GM19025 (cell line): ENCODE results near the gene TMEM82.

Experiments
- ATAC-seq: cut with Tn5 transposase; IDR thresholded peaks from one replicate; pipeline ENCODE4 v1.9.1; 2021; ENCODE audit warnings: mild to moderate bottlenecking, low read depth, moderate library complexity; ENCODE audit not compliant: unreplicated experiment

The TMEM82 gene

DNA sequence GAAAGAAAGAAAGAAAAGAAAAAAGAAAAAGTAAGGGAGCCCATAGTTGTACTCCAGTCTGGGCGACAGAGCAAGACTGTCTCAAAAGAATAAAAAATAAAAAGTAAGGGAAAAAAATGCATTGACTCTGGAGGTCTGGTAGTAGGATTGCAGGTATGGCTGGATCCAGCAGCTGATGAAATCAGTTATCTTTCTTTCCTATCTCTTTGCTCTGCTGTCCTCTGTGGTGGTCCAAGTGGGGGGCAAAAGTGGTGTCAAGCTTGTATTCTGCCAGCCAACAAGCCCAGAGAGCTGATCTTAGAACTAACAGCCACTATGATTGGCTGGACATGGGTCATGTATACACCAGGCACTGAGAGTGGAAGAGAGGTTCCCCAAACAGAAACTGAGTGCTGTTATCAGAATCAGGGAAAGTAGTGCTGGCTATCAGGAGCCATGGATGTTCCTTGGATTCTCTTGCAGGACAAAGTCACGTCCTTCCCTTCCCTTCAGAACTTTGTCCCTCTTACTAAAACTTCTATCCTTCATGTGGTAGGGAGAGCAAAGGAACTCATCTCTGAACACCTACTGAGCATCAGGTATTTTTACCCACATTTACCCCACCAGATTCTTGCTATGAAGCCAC, 12.8 kb downstream of the TMEM82 start:
- ATAC-seq = no peak

DNA sequence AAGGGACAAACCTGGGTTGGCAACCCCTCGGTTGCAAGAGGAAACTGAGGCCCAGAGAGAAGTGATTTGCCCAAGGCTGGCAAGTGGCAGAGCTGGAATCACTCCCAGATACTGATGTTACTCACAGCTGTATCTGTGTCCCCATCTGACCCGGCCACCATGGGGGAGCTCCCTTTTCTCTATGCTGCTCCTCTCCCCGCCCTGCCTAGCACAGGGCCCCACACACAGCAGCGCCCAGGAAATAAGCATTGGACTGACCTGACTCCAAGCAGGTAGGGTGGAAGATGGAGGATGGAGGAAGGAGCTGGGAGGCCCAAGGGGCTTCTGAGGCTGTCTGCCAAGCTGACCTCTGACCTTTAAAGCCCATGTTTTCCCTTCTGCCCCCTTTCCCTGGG, 13.3 kb downstream of the TMEM82 start:
- ATAC-seq = no peak

DNA sequence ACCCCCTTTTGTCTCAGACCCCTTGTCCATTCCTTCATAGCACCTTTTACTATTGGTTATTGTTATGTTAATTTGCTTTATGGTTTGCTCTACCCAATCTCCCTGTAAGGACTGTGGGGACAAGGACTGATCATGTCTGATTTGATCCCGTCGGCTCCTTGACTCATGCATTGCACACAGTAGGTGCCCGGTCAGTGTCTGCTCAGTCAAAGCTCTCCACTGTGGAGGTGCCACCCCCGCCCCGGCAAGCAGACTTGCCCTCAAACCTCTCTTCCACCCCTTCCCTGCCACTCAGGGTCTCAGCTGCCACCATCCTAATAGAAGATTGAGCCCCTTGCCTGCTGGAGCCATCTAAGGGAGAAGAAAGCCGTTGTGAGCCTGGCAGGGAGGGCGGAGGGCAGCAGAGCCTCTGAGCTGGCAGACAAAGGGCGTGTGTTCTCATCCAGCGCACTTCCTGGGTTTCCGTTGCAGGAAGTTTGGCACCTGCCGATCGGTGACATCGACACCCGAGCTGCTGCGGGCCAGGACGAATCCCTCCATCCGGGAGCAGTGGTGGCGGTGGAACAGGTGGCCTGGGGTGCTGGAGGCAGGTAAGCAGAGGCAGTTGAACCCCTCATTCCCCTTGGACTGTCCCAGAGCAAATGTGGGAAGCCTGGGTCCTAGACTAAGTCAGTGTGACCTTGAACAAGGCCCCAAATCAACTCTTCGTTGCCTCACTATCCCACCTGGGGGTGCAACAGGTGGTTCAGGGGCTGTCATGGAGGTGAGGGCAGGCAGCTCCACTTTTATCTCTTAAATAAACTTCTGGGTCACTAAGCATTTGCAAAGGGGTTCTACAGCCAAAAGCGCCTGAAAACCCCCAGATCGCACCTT, 14.1 kb downstream of the TMEM82 start:
- no peak for ATAC-seq

DNA sequence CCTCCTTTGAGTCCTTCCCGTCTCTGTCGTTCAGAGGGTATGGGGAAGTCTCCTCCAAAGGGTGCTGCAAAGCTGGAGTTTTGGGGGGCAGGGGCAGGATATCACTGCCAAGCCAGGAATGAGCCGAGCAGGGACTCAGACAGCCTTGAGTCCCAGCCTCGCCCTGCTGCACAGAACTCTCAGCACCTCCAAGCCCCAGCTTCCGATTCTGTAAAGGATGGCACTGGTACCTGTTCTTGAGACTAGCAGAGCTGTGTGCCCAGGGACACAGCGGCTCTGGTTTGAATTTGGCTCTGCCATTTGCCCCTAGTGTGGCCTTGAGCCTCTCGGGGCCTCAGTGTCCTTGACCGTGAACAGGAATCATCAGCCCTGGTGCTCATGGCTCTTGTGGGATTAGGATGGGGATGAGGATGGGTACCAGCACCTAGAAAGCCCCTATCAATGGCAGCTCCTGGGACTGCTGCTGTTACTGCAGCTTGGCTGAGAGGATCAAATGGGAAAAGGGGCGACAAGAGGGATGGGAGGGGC, 14.8 kb downstream of the TMEM82 start:
- ATAC-seq = no peak

DNA sequence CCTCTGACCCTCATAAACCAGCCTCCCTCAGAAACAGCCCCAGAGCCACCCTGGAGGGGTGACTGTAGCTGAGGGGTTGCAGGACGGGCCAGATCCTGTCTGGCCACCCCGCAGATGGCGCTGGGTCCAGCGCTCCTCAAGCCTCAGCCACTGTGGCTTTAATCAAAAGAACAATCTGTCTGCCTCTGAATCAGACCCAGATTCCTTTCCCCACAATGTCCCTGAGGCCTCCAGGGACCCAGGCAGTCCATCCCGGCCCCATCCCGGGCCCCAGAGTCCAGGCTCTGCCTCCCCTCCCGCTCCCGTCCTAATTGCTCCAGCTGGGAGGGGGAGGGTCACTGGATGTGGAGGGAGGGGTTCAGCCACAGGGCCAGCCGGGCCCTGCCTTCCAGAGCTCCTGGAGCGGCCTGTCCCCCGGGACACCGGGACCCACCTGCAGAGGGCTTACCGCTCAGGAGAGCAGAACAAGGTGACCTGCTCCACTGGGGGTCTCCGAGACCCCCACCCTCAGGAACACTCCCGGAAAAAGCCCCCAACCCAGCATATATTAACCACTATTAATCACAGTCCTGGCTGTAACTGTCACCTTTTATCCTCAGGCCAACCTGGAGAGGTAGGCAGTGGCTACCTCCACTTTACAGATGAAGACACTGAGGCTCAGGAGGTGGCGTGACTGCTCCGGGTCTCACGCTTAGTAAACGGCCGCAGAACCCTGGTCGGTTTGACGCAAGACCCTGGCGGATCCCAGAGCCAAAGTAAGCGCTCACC, 15.5 kb downstream of the TMEM82 start:
- ATAC-seq = no peak

DNA sequence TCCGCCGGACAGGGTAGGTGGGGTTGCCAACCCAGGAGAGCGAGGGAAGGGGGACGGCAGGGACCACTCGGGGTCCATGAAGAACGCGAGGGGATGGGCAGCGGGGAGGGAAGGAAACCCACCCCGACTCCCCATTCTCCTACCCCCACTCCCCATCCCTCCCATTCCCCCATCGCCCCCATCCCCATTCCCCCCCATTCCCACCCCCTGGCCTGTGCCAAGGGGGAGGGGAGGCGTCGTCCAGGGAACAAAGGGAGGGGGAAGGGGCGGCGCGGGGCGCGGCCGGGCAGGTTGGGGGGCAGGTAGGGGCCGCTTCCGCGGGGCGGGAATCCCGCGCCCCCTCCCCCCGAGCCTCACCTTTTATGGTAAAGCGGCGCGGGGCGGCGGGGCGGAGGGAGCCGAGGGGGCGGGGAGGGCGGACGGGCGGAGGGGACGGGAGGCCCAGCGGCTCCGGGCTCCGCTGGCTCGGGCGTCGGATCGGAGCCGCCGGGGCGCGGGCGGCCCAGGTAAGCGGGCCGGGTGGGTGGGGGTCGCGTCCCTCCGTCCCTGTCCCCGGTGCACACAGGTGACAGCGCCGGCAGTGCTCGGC, 16.1 kb downstream of the TMEM82 start, which contains the start of gene FBLIM1:
Gene FBLIM1, plus strand, starts transcription at position 453 of the 589 bp plus-strand sequence. CDS start 6,189 bp downstream, outside the sequence.
- ATAC-seq = no peak

DNA sequence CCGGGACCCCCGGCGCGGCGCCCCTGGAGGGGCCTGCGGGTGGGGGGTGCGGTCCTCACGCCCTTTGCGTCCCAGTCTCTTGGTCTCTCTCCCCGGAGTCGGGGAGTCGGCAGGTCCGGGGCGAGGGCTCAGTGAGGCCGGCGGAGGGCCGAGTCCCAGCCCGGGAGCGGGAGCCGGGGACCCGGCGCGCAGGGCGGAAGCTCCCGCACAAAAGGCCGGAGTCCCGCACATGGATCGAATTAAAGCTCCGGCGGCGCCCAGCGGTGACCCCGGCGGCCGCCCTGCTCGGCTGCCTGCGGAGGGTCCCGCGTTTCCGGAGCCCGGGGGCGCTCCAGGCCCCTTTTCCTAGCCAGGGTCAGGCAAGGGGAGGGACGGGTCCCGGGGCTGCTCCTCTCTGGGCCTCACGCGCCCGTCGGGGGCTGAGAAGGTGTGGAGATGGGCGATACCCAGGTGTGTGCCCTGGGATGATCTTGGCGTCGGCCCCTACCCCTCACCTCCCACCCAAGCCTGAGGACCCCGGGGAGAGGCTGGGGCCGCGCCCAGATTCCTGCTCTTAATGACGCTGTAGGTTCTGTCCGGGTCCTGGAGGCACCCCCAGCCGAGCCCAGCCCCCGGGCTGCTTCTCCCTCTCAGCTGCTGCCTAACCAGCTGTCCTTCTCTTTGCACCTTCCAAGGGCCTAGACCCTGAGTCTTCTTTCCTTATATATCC, 16.8 kb downstream of the TMEM82 start:
- ATAC-seq = no peak

DNA sequence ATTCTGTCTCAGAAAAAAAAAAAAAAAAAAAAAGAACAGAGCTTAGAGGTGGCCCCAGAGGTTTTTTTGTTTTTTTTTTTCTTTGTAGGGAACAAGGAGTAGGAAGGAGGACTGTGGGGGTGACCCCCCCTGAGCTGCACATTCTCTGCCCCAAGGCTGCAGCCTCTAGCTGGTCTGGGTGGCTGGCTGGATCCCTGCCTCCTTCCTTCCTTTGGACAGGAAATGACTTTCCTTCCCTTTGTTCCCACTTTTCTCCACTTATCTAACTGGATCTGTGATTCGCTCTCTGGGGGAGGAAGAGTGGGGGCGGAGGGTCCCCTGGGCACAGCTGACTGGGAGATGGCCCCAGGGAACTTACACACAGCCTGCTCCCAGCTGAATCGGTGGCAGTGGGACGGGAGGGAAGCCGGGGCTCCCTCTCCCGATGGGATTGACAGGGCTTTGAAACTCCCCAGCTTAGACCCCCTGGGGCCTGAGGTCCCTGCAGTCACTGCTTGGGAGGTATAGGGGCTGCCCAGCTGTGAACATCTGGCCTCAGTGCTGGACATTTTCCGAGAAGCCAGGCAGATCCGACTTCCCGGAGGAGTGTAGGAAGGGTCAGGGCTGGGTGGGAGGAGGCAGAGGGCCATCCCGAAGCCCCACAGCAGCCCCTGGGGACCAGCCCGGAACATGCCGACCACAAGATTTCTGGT, 18.4 kb downstream of the TMEM82 start:
- no peak for ATAC-seq

DNA sequence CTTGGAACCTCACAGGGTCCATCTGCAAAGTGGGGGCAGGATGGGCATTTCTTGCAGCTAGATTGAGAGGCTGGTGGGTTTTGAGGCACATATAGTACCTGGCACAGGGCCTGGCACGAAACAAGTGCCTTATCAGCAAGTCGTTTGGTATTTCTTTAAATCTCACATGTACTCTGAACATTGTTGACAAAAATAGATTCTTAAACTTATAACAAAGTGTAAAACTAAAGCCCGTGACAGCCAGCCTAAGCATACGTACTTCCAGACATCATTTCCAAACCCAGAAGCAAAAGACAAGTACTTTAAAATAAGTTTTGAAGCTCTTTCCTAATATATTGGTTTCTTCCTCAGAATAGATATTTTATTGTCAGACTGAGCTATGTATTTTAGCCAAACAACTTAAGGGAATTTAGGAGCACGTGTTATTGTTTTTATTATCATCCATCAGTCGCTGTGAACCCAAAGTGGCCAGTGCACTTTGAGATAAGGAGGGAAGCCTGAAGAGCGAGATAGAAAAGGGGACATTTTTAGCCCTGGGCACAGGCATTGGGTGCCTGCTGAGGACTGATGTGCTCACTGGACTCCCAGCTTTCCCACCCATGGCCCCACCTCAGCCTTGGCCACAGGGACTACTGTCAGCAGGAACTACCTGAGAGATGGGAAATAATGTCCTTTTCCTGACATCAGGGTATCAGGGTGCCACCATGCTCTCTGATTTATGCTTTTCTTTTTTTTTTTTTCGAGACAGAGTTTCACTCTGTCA, 19.2 kb downstream of the TMEM82 start:
- ATAC-seq = no peak

DNA sequence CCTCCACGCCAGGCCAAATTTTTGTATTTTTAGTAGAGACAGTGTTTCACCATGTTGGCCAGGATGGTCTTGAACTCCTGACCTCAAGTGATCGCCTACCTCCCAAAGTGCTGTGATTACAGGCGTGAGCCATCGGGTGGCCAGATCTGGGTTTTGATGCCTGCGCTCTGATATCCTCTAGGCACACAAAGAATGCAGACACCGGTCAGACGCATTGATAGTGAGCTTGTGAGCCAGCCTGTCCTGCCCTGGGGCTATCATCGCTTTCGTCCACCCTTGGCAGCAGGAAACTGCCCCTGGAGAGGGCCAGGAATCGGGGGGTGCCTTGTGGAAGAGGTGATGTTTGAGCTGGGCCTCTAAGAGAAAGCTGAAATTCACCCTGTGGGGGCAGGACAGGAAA, 20.2 kb downstream of the TMEM82 start:
- ATAC-seq = no peak

DNA sequence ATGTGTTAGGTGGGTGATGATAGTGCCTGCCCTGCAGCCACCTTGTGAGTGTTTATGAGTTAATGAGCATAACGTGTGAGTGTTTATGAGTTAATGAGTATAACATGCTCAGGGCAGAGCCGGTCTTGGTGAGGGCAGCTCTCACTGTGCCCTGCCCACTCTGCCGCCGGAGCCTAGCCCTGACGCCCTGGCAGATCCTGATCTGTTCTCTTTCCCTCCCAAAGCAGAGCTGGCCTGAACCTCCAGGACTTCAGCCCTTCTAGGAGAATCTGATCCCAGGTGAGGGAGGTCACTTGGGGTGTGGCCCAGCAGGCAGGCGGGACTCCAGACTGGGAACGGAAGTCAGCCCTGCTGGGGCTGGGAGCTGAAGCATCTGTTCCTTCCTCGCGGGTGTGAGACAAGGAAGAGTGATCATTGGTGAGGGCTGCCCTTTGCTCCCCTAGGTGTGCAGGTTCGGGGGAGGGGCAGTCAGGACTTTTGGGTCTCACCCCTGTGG, 22.0 kb downstream of the TMEM82 start:
- no peak for ATAC-seq

DNA sequence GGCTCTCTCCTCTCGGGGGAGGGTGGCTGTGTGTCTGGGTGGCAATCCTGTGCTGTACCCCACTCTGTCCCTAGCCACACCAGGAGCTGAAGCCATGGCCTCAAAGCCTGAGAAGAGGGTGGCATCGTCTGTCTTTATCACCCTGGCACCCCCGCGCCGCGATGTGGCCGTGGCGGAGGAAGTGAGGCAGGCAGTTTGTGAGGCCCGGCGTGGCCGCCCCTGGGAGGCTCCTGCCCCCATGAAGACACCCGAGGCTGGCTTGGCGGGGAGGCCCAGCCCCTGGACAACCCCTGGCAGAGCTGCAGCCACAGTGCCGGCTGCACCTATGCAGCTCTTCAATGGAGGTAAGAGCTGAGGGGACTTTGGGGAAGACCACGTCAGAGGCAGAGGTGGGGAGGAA, 22.6 kb downstream of the TMEM82 start:
- ATAC-seq = no peak

DNA sequence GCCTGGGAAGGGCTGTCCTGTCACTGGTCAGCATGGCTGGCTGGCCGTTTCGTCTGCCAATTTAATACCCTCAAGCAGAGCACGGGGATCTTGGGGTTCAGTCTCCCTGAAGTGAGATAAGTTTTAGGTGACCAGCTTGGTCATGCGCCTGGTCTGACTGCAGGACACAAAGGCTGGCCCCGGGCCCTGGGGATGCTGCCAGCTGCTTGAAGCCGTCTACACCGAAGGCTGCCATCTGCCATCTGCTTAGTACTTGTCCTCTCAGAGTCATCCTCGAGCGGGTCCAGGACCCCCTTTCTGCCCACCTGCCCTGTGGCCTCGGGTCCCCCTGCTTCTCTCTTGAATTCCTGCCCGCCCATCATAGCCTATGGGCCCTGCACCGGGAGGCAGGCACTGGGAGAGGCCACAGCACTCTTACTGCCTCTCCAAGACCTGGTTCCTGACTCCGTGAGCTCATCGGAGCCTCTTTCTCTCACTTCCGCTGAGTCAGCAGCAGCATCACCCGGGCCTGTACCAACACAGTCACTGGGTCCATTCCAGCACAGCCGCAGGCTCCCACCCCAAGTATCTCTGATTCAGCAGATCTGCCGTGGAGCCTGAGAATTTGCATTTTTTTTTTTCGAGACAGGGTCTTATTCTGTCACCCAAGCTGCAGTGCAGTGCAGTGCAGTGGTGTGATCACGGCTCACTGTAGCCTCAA, 23.3 kb downstream of the TMEM82 start:
- no peak for ATAC-seq

DNA sequence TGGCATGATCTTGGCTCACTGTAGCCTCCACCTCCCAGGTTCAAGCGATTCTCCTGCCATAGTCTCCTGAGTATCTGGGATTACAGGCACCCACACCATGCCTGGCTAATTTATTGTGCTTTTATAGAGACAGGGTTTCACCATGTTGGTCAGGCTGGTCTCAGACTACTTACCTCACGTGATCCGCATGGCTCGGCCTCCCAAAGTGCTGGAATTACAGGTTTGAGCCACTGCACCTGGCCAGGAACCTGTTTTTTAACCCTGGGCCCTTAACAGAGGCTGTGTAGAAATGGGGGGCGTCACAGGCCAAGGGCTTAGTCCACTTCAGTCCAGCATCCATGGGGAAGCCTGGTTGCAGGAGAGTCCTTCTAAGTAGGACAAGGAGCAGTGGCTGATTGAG, 25.6 kb downstream of the TMEM82 start:
- ATAC-seq = no peak

DNA sequence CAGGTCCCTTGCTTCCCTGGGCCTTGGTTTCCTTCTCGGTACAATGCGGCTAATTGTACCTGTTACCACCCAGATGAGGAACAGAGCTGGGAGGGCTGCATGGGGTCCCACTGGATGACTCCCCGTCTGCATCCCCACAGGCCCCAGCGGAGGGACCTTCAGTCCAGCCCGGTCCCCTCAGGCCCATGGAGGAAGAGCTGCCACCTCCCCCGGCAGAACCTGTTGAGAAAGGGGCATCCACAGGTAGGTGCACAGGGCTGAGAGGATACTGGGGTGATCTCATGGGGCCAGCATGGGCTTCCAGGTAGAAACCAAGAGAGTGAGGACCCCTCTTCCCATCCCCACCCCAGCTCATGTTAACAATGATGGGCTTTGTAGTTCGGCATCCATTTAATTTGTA, 26.1 kb downstream of the TMEM82 start:
- no peak for ATAC-seq

DNA sequence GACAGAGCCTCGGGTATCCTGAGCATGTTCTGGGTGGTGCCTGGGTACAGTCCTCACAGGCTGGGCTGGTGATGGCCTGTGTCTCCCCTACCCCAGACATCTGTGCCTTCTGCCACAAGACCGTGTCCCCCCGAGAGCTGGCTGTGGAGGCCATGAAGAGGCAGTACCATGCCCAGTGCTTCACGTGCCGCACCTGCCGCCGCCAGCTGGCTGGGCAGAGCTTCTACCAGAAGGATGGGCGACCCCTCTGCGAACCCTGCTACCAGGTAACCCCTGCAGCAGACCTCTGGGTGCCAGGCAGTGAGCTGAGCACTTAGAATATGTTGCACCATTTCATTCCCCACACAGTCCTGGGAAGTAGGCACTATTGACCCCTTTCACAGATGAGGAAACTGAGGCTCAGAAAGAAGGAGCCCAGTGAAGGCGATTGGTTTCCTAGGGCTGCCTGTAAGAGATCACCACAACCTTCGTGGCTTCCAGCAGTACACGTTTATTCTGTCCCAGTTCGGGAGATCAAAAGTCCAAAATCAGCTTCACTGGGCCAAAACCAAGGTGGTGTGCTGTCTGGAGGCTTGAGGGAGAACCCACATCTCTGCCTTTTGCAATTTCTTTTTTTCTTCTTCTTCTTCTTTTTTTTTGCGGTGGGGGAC, 28.1 kb downstream of the TMEM82 start:
- ATAC-seq = no peak

DNA sequence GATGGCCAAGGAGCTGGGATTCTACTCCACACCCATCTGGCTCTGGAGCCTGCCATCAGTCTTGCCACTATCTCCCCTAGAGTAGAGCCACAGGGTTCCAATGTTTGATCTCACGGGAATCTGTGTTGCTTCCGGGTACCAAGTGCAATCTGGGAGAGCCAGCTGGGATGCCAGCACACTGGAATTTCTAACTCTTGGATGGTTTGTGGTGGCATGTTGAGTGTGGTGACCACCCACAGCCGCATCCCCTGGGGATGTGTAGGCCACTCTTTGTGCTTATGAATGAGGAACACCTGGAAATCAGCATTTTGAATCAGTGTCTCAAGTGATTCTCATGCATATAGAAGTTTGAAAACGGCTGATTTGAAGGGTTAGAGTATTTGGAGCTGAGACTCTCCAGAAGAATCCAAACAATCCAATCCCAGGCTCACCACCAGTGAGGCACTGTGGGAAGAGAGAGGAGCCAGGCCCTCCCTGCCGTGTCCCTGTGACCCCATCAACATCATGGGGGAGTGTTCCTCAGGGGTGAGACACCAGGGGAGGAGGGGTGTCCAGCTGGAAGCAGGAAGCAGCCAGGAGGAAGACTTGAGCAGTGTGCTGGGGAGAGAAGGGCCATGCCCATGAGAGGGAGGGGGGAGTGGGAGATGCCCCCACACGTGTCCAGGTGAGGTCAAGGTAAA, 29.7 kb downstream of the TMEM82 start:
- no peak for ATAC-seq
